ENCODE measurements around the gene SYNGR2. TPM values are rescaled to one million over a fixed set of nuclear protein-coding genes. Genes with fewer than 3 reads are reported as not detected.

SYNGR2 gene
- total and polyA plus RNA-seq, 2 of the 8 experiments (the other 6 are each of a cell fraction or from before 2014, with no cell fraction given), result 50.0 to 139 TPM

GRCh38 chr17:78147315-78147998 lies 20.9 kb upstream of the SYNGR2 start (continued):
- no peak for TF ChIP-seq RBBP5 (IDR thresholded peaks at IDR 0.05; ENCODE audit: borderline replicate concordance, low read depth, low read length)
- TF ChIP-seq CEBPB (IDR thresholded peaks at IDR 0.05; ENCODE audit: low read depth, low read length), result no peak
- no peak for TF ChIP-seq KDM1A (IDR thresholded peaks at IDR 0.05; ENCODE audit: borderline replicate concordance, low read length)
- no peak for TF ChIP-seq RFX5 (IDR thresholded peaks at IDR 0.05; ENCODE audit: borderline replicate concordance, low read depth, low read length)
- no peak for TF ChIP-seq SAP30 (IDR thresholded peaks at IDR 0.05; ENCODE audit: insufficient read depth, insufficient replicate concordance, low read length)
- no peak for TF ChIP-seq BACH1 (IDR thresholded peaks at IDR 0.05; ENCODE audit: low read length)
- no peak for TF ChIP-seq GTF2F1 (IDR thresholded peaks at IDR 0.05; ENCODE audit: borderline replicate concordance, low read depth, low read length)
- no peak for TF ChIP-seq SIN3A (conservative IDR thresholded peaks at IDR 0.05 in 1 of 2, IDR thresholded peaks at IDR 0.05 in 1 of 2; ENCODE audit: low read depth in 1 of 2, low read length in 2 of 2)

All from H1 (cell line).